GM18526 (cell line): ENCODE data around the gene EFCAB6.

Experiments used
- POLR2A ChIP-seq: IDR thresholded peaks from 3 replicates; pipeline ENCODE4 v1.6.1; 2011; ENCODE audit not compliant: insufficient read length; ENCODE audit errors: extremely low read depth

Gene EFCAB6

GRCh38 chr22:43772831-43773230 lies 39.3 kb downstream of the EFCAB6 start:
- no peak for TF ChIP-seq POLR2A

DNA sequence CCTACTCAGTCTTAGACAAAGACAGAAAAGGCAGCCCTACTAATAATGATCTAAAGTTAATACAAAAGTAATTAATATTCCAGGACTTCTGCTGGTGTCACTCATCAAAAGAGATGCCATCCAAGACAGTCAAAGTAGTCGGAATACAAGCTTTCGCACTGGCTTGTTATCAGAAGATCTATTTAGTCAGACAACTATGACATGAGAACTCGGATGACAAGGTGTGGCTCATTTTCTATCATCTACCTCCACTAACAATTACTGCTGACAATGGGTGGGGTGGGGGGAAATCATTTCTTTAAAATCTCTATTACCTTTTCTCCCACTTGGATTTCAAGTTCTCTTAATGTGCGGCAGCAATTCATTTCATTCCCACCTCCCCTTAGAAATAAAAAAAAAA lies 56.7 kb downstream of the EFCAB6 start:
- no peak for TF ChIP-seq POLR2A

- no peak for TF ChIP-seq POLR2A
These were observed 57.1 kb downstream of the EFCAB6 start for GRCh38 chr22:43755011-43755410.

- TF ChIP-seq POLR2A = no peak
These were observed 57.9 kb downstream of the EFCAB6 start for GRCh38 chr22:43754176-43754575.

- no peak for TF ChIP-seq POLR2A
These were observed 58.4 kb downstream of the EFCAB6 start for GRCh38 chr22:43753688-43754087.

- no peak for TF ChIP-seq POLR2A
These were observed 61.4 kb downstream of the EFCAB6 start for GRCh38 chr22:43750751-43751150.

DNA sequence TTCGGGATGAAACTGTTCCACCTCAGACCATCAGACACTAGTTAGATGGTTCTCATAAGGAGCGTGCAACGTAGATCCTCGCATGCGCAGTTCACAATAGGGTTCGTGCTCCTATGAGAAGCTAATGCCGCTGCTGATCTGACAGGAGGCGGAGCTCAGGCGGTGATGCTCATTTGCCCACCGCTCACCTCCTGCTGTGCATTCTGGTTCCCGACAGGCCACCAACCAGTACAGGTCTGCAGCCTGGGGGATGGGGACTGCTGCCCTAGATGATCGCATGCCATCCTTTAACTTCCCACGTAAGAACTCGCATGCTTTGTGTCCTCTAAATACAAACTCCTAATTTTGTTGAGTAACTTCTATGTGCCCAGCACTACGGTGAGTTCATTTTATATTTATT lies 62.6 kb downstream of the EFCAB6 start:
- no peak for TF ChIP-seq POLR2A

DNA sequence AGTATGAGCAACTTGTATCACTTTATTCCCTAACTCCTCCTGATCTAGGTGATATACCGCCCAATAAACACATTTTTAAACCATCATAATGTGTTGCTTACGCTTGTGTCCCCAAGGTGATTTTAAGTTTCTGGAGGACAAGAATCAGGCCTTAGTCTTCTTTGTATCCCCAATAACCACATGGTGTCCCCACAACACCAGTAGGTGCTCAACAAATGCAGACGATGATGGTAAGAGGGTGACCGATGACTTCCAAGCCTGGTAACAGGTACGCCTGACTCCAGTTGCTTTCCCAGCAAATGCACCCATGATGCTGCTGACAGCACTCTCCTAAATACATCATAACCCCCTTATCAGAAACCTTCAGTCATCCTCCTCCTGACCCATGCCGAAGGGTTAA lies 64.2 kb downstream of the EFCAB6 start:
- TF ChIP-seq POLR2A = no peak

GRCh38 chr22:43747058-43747457 lies 65.0 kb downstream of the EFCAB6 start:
- TF ChIP-seq POLR2A = no peak

- no peak for TF ChIP-seq POLR2A
These were observed 66.2 kb downstream of the EFCAB6 start for GRCh38 chr22:43745783-43746356.

- TF ChIP-seq POLR2A = no peak
These were observed 66.7 kb downstream of the EFCAB6 start for GRCh38 chr22:43745411-43745770.

- no peak for TF ChIP-seq POLR2A
These were observed 67.2 kb downstream of the EFCAB6 start for GRCh38 chr22:43744700-43745410.

GRCh38 chr22:43743929-43744643 lies 68.0 kb downstream of the EFCAB6 start:
- no peak for TF ChIP-seq POLR2A

DNA sequence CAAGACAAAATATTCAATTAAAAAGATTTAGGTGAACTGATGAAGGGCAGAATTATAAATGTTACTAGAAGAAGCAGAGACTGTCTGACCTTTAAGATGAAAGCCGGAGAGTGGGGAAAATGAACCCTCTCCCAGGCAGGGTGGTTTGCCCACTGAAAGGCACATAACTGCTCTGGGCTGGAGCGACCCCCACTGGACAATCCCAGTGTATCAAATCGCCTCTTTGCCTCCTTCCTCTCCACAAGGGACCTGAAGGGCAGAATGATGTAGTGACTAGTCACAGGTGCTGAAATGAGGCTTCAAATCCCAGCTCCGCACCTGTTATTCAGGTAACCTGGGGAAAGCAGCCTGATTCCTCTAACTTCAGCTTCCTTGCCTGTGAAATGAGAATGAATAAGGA lies 69.0 kb downstream of the EFCAB6 start:
- TF ChIP-seq POLR2A = no peak

- TF ChIP-seq POLR2A = no peak
These were observed 69.8 kb downstream of the EFCAB6 start for GRCh38 chr22:43742154-43742950.
